GM12891 (cell line): ENCODE measurements around the gene LCN2.
"Not testable (repeated sequence)": the region's sequence is repeated elsewhere in the genome, so short reads cannot be mapped to it uniquely, and the experiment has no call there.

Source experiments
- PAX5 ChIP-seq: IDR thresholded peaks from 2 replicates; pipeline ENCODE4 v1.6.1; 2011; ENCODE audit warnings: low read length, moderate library complexity, mild to moderate bottlenecking; ENCODE audit not compliant: insufficient read depth, severe bottlenecking
- POLR2A ChIP-seq: IDR thresholded peaks from 2 replicates; pipeline ENCODE4 v1.6.1; 2011; ENCODE audit warnings: low read depth, low read length, control low read depth
- POLR2AphosphoS5 ChIP-seq: IDR thresholded peaks from 2 replicates; pipeline ENCODE4 v1.6.1; 2011; ENCODE audit warnings: low read depth, low read length, control low read depth
- TAF1 ChIP-seq: IDR thresholded peaks from 2 replicates; pipeline ENCODE4 v1.6.1; 2011; ENCODE audit warnings: low read depth, low read length, control low read depth

DNA sequence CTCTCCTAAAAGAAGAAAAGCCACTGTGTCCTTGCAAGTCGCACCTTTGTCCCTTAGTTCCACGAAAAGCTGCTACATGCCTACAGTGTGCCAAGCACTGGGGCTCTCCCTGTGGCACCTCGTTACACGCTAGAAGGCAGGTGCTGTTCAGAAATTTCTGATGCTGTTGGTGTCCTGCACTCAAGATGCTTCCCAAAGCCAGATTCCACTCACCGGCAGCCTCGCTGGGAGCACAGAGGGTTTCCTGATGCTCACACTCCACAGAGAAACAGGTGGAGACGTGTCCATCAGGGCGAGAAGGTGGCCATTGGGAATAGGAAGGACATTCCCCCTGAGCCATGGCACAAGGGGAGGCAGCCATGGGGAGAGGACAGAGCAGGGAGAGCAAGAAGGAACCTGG lies 17.9 kb upstream of the LCN2 start:
- TF ChIP-seq POLR2A, POLR2AphosphoS5, TAF1, PAX5: not testable (repeated sequence)
